Activated CD8-positive, alpha-beta T cell treated with anti-CD3 and anti-CD28 coated beads for 36 hours (primary cell): ENCODE results near the gene PLCB4. TPM values are rescaled to one million over a fixed set of nuclear protein-coding genes. Genes with fewer than 3 reads are reported as not detected.

Source experiments
- ATAC-seq: fragments of 200-7000 bp; cut with Tn5 transposase; one replicate; pipeline ENCODE4 v1.10.0; 2021; ENCODE audit warnings: mild to moderate bottlenecking, moderate library complexity
- CTCF ChIA-PET: fragments of 350-600 bp; sonication (Branson Sonifier 250); formaldehyde crosslinking; loops from one replicate; lab custom pipeline; 2021; ENCODE audit warnings: antibody characterized with exemption; lab: Charles Lee
- POLR2A ChIA-PET: fragments of 350-600 bp; sonication (Branson Sonifier 250); formaldehyde crosslinking; loops from one replicate; lab custom pipeline; 2021; ENCODE audit warnings: antibody characterized with exemption; lab: Charles Lee
- DNase-seq: peaks from one replicate; pipeline ENCODE4 v3.0.0-alpha.2; 2020
- H3K27ac Mint-ChIP-seq: one replicate; pipeline ENCODE4 v1.8.0; 2021; ENCODE audit warnings: mild to moderate bottlenecking, mixed read lengths
- H3K27me3 Mint-ChIP-seq: one replicate; pipeline ENCODE4 v1.8.0; 2021; ENCODE audit warnings: mixed read lengths
- H3K36me3 Mint-ChIP-seq: one replicate; pipeline ENCODE4 v1.8.0; 2021; ENCODE audit warnings: low read depth, mixed read lengths
- H3K4me1 Mint-ChIP-seq: one replicate; pipeline ENCODE4 v1.8.0; 2021; ENCODE audit warnings: low read depth, mixed read lengths
- H3K4me3 Mint-ChIP-seq: one replicate; pipeline ENCODE4 v1.8.0; 2021; ENCODE audit warnings: mild to moderate bottlenecking, moderate library complexity, mixed read lengths
- H3K9me3 Mint-ChIP-seq: one replicate; pipeline ENCODE4 v1.8.0; 2021; ENCODE audit warnings: mixed read lengths
- CTCF ChIP-seq: fragments of 200-600 bp; IDR thresholded peaks from one replicate; pipeline ENCODE4 v1.8.0; 2022; ENCODE audit warnings: antibody characterized with exemption, mild to moderate bottlenecking
- intact Hi-C: fragments of 100-400 bp; cut with micrococcal nuclease; formaldehyde crosslinking; loops from one replicate; pipeline ENCODE4 v1.10.0; 2022
- total RNA-seq, 2 experiments: library from RNA; stranded (reverse); gene quantifications; one replicate each; pipeline ENCODE4 v1.2.3, GENCODE V29; 2021

The PLCB4 gene
- total RNA-seq, 2 experiments from 2014 or later: not detected

- Mint-ChIP-seq H3K27me3 (no peaks in the 10 kb centered on the region), H3K36me3 (no peaks in the 10 kb centered on the region), H3K4me3 (no peak overlapping the region), H3K4me1 (no peaks in the 10 kb centered on the region), H3K27ac (no peak overlapping the region), H3K9me3 (no peaks in the 10 kb centered on the region)
- TF ChIP-seq CTCF: no peak
- ATAC-seq: no peak
- no peak for DNase-seq
- intact Hi-C loops: no loop called here
- ChIA-PET POLR2A (interaction anchor here (0.6 kb wide), 1 partner anchor 35 kb away, joined by 3 read pairs; no protein-coding TSS in a partner anchor), CTCF (no interaction called here)
Observed at GRCh38 chr20:9200620-9201019, 131.7 kb downstream of the PLCB4 start.

GRCh38 chr20:9202420-9203080 is 133.7 kb downstream of the PLCB4 start:
- intact Hi-C loops: no loop called here
- Mint-ChIP-seq H3K27me3 (no peaks in the 10 kb centered on the region), H3K27ac (no peak overlapping the region), H3K4me1 (no peaks in the 10 kb centered on the region), H3K4me3 (no peak overlapping the region), H3K36me3 (no peaks in the 10 kb centered on the region), H3K9me3 (no peaks in the 10 kb centered on the region)
- DNase-seq (no peak), ATAC-seq (no peak)
- ChIA-PET POLR2A (no interaction called here), CTCF (no interaction called here)
- no peak for TF ChIP-seq CTCF

DNA sequence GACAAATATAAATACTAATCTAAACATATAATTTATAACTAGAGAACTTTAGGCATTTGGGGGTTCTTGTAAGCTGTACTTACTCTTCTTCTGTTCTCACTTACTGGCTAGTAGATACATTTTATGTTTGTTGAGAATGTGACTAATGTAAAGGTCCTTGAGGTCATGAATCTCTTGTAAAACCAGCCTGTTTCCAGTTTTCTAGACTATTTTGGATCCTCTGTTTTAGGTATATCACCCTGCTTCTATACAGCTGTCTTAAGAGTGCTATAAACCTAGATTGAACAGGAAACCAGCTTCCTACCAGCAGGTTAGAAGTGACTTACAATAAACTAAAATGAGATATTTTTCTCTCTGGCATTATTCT is 134.2 kb downstream of the PLCB4 start:
- Mint-ChIP-seq H3K27me3 (no peaks in the 10 kb centered on the region), H3K36me3 (no peaks in the 10 kb centered on the region), H3K27ac (no peak overlapping the region), H3K4me3 (no peak overlapping the region), H3K9me3 (no peaks in the 10 kb centered on the region), H3K4me1 (no peaks in the 10 kb centered on the region)
- no peak for DNase-seq
- ChIA-PET CTCF (no interaction called here), POLR2A (no interaction called here)
- no peak for ATAC-seq
- intact Hi-C loops: no loop called here
- TF ChIP-seq CTCF: no peak

GRCh38 chr20:9204979-9205378 is 136.1 kb downstream of the PLCB4 start:
- Mint-ChIP-seq H3K9me3 (no peaks in the 10 kb centered on the region), H3K36me3 (no peaks in the 10 kb centered on the region), H3K4me3 (no peak overlapping the region), H3K4me1 (no peaks in the 10 kb centered on the region), H3K27ac (no peak overlapping the region), H3K27me3 (no peaks in the 10 kb centered on the region)
- ATAC-seq (no peak), DNase-seq (no peak)
- intact Hi-C loops: no loop called here
- POLR2A ChIA-PET: no interaction called here
- CTCF ChIA-PET: no interaction called here
- no peak for TF ChIP-seq CTCF

GRCh38 chr20:9206486-9206885 is 137.6 kb downstream of the PLCB4 start:
- DNase-seq: no peak
- POLR2A ChIA-PET: no interaction called here
- CTCF ChIA-PET: no interaction called here
- Mint-ChIP-seq H3K4me3 (no peak overlapping the region), H3K36me3 (no peaks in the 10 kb centered on the region), H3K27ac (no peak overlapping the region), H3K4me1 (no peaks in the 10 kb centered on the region), H3K9me3 (no peaks in the 10 kb centered on the region), H3K27me3 (no peaks in the 10 kb centered on the region)
- no peak for ATAC-seq
- intact Hi-C loops: no loop called here
- TF ChIP-seq CTCF: no peak
